C4-2B (cell line): Measurements from ENCODE around the gene UBC.

Experiments
- CTCF ChIP-seq: fragments of 450-650 bp; conservative IDR thresholded peaks from 2 replicates; pipeline ENCODE4 v1.5.1; 2017; ENCODE audit warnings: mild to moderate bottlenecking
- ZFX ChIP-seq: fragments of 450-650 bp; IDR thresholded peaks from 2 replicates; pipeline ENCODE4 v1.6.1; 2017

DNA sequence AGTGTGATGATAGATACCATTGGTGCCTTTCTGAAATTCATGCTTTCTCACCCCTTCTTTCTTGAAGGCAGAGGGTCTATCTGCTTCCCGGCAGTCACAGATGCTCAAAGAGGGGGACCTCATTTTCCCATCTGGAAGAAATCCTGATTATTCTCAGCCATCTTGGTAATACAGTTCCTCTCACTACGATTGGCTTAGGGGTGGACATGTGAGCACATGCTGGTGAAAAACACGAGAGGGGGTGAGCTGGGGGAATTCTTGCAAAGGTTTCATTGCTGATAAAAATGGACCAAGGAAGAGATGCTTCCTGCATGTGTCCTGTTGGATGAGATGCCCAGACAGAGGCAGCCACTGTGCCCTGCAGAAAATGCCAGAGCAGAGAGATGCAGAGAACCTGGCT lies 37.0 kb downstream of the UBC start:
- TF ChIP-seq CTCF (no peak), ZFX (no peak)
